OCI-LY1 (cell line): Measurements from ENCODE around the gene ARMC9.

Experiments
- EZH2 ChIP-seq: fragments of 200-600 bp; sonication (generic), shearing (Covaris generic); IDR thresholded peaks from 2 replicates; pipeline ENCODE4 v1.8.0; 2017; ENCODE audit warnings: borderline replicate concordance, mixed run types, mild to moderate bottlenecking, antibody characterized with exemption, low read length, moderate library complexity, mixed read lengths
- TF ChIP-seq, protein P1 (sequence below): fragments of 200-600 bp; sonication (generic), shearing (Covaris generic); IDR thresholded peaks from 2 replicates; pipeline ENCODE4 v1.5.1; 2017; ENCODE audit warnings: mild to moderate bottlenecking, antibody characterized with exemption, low read length, moderate library complexity, mixed read lengths

GRCh38 chr2:231411237-231411636, 212.8 kb downstream of the ARMC9 start:
- TF ChIP-seq, protein P1, sequence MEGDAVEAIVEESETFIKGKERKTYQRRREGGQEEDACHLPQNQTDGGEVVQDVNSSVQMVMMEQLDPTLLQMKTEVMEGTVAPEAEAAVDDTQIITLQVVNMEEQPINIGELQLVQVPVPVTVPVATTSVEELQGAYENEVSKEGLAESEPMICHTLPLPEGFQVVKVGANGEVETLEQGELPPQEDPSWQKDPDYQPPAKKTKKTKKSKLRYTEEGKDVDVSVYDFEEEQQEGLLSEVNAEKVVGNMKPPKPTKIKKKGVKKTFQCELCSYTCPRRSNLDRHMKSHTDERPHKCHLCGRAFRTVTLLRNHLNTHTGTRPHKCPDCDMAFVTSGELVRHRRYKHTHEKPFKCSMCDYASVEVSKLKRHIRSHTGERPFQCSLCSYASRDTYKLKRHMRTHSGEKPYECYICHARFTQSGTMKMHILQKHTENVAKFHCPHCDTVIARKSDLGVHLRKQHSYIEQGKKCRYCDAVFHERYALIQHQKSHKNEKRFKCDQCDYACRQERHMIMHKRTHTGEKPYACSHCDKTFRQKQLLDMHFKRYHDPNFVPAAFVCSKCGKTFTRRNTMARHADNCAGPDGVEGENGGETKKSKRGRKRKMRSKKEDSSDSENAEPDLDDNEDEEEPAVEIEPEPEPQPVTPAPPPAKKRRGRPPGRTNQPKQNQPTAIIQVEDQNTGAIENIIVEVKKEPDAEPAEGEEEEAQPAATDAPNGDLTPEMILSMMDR, result no peak
- no peak for TF ChIP-seq EZH2
